T47D (cell line): ENCODE measurements around the gene ACTN1.

Source experiments
- DNase-seq, 2 experiments: peaks; one replicate each; pipeline versions ENCODE4 v3.0.0 to v3.0.0-alpha.2; 2011 to 2012; ENCODE audit warnings: low read depth in 1 of 2, low spot score in 1 of 2
- JUND ChIP-seq: IDR thresholded peaks from 2 replicates; pipeline ENCODE4 v1.6.1; 2012; ENCODE audit warnings: low read depth
- in situ Hi-C: cut with HindIII; loops from 2 replicates; pipeline ENCODE4 v1.10.0; 2016; ENCODE audit warnings: low sequenced_read_pairs, low pct_unique_long_range_greater_than_20kb

Gene ACTN1

GRCh38 chr14:68931474-68932051, 47.5 kb downstream of the ACTN1 start:
- DNase-seq: no peak
- in situ Hi-C loops: no loop called here
- TF ChIP-seq JUND: no peak

- no peak for TF ChIP-seq JUND
- in situ Hi-C loops: no loop called here
- DNase-seq: no peak
Observed at GRCh38 chr14:68931063-68931462, 48.0 kb downstream of the ACTN1 start.

- no peak for TF ChIP-seq JUND
- in situ Hi-C loops: no loop called here
- no peak for DNase-seq
Observed at GRCh38 chr14:68929623-68930307, 49.3 kb downstream of the ACTN1 start.

GRCh38 chr14:68928770-68929550, 50.1 kb downstream of the ACTN1 start:
- TF ChIP-seq JUND: no peak
- in situ Hi-C loops: no loop called here
- DNase-seq: no peak

GRCh38 chr14:68927956-68928675, 51.0 kb downstream of the ACTN1 start:
- no peak for TF ChIP-seq JUND
- no peak for DNase-seq
- in situ Hi-C loops: no loop called here

- no peak for TF ChIP-seq JUND
- in situ Hi-C loops: no loop called here
- DNase-seq: no peak
Observed at GRCh38 chr14:68927089-68927488, 52.0 kb downstream of the ACTN1 start.

GRCh38 chr14:68926236-68926635, 52.9 kb downstream of the ACTN1 start:
- DNase-seq: peak in 1 of 2 experiments; percentile 40
- no peak for TF ChIP-seq JUND
- in situ Hi-C loops: no loop called here

- in situ Hi-C loops: no loop called here
- DNase-seq: no peak
- TF ChIP-seq JUND: no peak
Observed at GRCh38 chr14:68925373-68925772, 53.7 kb downstream of the ACTN1 start.

GRCh38 chr14:68924186-68925158, 54.6 kb downstream of the ACTN1 start:
- TF ChIP-seq JUND: no peak
- in situ Hi-C loops: no loop called here
- peak in 1 of 2 experiments; percentile 35 for DNase-seq

- no peak for DNase-seq
- in situ Hi-C loops: no loop called here
- TF ChIP-seq JUND: no peak
Observed at GRCh38 chr14:68922886-68923285, 56.2 kb downstream of the ACTN1 start.

- in situ Hi-C loops: no loop called here
- TF ChIP-seq JUND: no peak
- no peak for DNase-seq
Observed at GRCh38 chr14:68922201-68922621, 56.9 kb downstream of the ACTN1 start.
